ENCODE results near the gene TSKS. TPM values are rescaled to one million over a fixed set of nuclear protein-coding genes. Genes with fewer than 3 reads are reported as not detected.
A peak's percentile ranks its signal among the peaks of the same experiment; 100 is the strongest.

The TSKS gene
- total and polyA plus RNA-seq, 2 donors (not counting 3 experiments of a cell fraction or from before 2014, with no cell fraction given): 0.03 TPM; not detected in 1

DNA sequence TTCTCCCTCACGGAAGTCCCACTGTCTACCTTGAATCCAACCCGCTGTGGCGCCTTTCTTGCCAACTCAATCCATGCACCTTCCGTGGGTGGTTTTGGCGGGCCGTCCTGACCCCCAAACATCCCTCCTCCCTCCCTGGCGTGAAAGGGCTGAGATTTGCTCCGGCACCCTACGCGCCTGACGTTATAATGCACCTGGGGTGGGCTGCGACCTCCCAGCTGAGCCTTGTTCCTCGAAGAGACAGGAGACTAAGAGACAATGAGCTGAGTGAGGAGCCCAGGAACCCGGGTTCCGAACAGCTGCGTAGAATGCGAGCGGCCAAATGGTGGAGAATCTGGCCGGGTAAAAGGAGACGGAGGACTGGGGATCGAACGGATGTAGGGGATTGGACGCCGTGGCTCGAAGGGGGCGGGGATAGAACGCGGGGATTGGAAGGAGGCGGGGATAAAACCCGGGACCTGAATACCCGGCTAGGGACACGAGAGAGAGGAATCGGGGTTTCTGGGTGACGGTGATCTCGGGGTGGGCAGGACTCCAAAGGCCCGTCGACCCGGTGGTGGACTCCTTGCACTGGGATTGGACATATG lies 72.4 kb downstream of the TSKS start, which contains the start of gene CPT1C:
CPT1C (plus strand) TSS at position 461 of the 587 bp plus-strand sequence. CDS start 1,137 bp downstream, outside the sequence.
- Histone ChIP-seq H3K4me2 (ENCODE audit: insufficient read depth, low read length) (peak within 1 kb of the TSS; percentile 87), H3K36me3 (ENCODE audit: control insufficient read depth in 2 of 2, extremely low read depth in 1 of 2, insufficient read depth in 2 of 2, low read length in 2 of 2) (peaks cover 0 to 12% of the 10 kb centered on the region in 2 experiments), H3K4me3 (replicated peaks in 1 of 3; ENCODE audit: insufficient read depth in 1 of 3, low read depth in 1 of 3, low read length in 3 of 3) (peak within 1 kb of the TSS; percentile 17 to 74 (median 59)), H3K27me3 (ENCODE audit: control insufficient read depth in 2 of 2, insufficient read depth in 2 of 2, low read length in 2 of 2) (no peaks in the 10 kb centered on the region), H3K79me2 (ENCODE audit: control insufficient read depth, insufficient read depth, low read length) (no peaks in the 10 kb centered on the region), H2AFZ (ENCODE audit: low read depth, low read length) (peak within 1 kb of the TSS; percentile 87), H4K20me1 (replicated peaks; ENCODE audit: control insufficient read depth, extremely low read depth, insufficient read depth, low read length) (no peaks in the 10 kb centered on the region), H3K4me1 (ENCODE audit: control insufficient read depth, extremely low read depth, insufficient read depth, low read length) (peaks cover 40% of the 10 kb centered on the region), H3K9me1 (replicated peaks; ENCODE audit: control insufficient read depth, extremely low read depth, insufficient read depth, low read length) (no peaks in the 10 kb centered on the region), H3K27ac (ENCODE audit: insufficient read depth, low read depth, low read length) (no peak within 1 kb of the TSS), H3K9ac (replicated peaks; ENCODE audit: extremely low read depth, insufficient read depth, low read length) (peak within 1 kb of the TSS; percentile 7), H3K9me3 (replicated peaks; ENCODE audit: control insufficient read depth, insufficient read depth, low read length) (no peaks in the 10 kb centered on the region)
- TSS peak; percentile 52 for BruUV-seq (replicated peaks)
- no peak for TF ChIP-seq MYC (IDR thresholded peaks at IDR 0.05; ENCODE audit: low read depth, low read length)
- TF ChIP-seq POLR2AphosphoS5 (IDR thresholded peaks at IDR 0.05; ENCODE audit: insufficient read depth, low read depth, low read length): peak; percentile 62
- TF ChIP-seq POLR2A (IDR thresholded peaks at IDR 0.05; ENCODE audit: low read depth, low read length): peak; percentile 79
- FAIRE-seq (peak; percentile 95), DNase-seq (ENCODE audit: low read depth, low spot score) (peak; percentile 83)
- CTCF ChIA-PET: interaction anchor here (0.9 to 2.9 kb wide), 3 partner anchors 10 to 110 kb away, joined by 3 to 9 read pairs (median 3); partner anchors contain the start of gene NOSIP
- intact Hi-C loops (cut with micrococcal nuclease) (loop anchor here (1.0 to 2.0 kb wide), 2 partner anchors 26 to 76 kb away; no protein-coding TSS in a partner anchor), dilution Hi-C loops (cut with MboI; ENCODE audit: extremely low pct_ligation_motif_present, low sequenced_read_pairs) (no loop called here)
- POLR2A ChIA-PET: interaction anchor here (0.6 to 1.2 kb wide), 2 partner anchors 27 to 70 kb away, joined by 4 to 5 read pairs; no protein-coding TSS in a partner anchor

DNA sequence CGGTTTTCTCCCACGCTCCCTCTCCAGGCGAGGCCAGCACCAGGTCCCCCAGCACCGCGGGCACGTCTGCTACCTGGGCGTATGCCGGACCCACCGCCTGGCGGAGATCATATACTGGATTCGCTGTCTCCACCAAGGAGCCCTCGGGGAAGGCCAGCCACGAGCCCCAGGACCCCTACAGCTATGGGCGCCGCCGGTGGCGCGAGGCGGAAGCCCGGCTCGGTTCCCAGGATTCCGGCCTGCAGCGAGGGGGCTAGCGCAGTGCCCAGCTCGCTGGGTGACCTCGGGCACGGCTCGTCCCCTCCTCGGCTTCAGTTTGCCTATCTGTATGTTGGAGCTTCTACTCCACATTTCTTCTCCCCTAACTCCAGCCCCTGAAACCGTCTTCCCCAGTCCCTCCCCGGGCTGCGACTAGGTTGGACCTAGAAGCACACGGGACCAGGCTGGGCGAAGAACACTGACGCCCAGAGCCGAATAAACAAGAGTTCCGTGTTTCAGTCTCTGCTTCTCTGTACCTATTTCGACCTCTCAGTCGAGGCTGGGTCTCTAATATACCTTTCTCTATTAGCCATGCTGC lies 72.9 kb downstream of the TSKS start:
- H3K27ac ChIP-seq (ENCODE audit: insufficient read depth, low read depth, low read length): no peak overlapping the region
- ChIA-PET POLR2A (no interaction called here), CTCF (interaction anchor here (0.9 to 2.9 kb wide), 4 partner anchors 9 to 110 kb away, joined by 3 to 9 read pairs (median 3); partner anchors contain the start of gene NOSIP)
- H3K9me1 ChIP-seq (replicated peaks; ENCODE audit: control insufficient read depth, extremely low read depth, insufficient read depth, low read length): no peaks in the 10 kb centered on the region
- peak overlapping the region; percentile 7 for H3K9ac ChIP-seq (replicated peaks; ENCODE audit: extremely low read depth, insufficient read depth, low read length)
- FAIRE-seq (peak; percentile 24), DNase-seq (ENCODE audit: low read depth, low spot score) (no peak)
- dilution Hi-C loops (cut with MboI; ENCODE audit: extremely low pct_ligation_motif_present, low sequenced_read_pairs) (no loop called here), intact Hi-C loops (cut with micrococcal nuclease) (loop anchor here (2.0 kb wide), 1 partner anchor 27 kb away; no protein-coding TSS in a partner anchor)
- H2AFZ ChIP-seq (ENCODE audit: low read depth, low read length): peak overlapping the region; percentile 20
- H4K20me1 ChIP-seq (replicated peaks; ENCODE audit: control insufficient read depth, extremely low read depth, insufficient read depth, low read length): no peaks in the 10 kb centered on the region
- BruUV-seq (replicated peaks): no TSS peak
- H3K4me3 ChIP-seq (replicated peaks in 1 of 3; ENCODE audit: insufficient read depth in 1 of 3, low read depth in 1 of 3, low read length in 3 of 3): peak overlapping the region; percentile 12 to 74 (median 56)
- no peaks in the 10 kb centered on the region for H3K79me2 ChIP-seq (ENCODE audit: control insufficient read depth, insufficient read depth, low read length)
- H3K4me2 ChIP-seq (ENCODE audit: insufficient read depth, low read length): peak overlapping the region; percentile 65
- no peaks in the 10 kb centered on the region for H3K27me3 ChIP-seq (ENCODE audit: control insufficient read depth in 2 of 2, insufficient read depth in 2 of 2, low read length in 2 of 2)
- H3K9me3 ChIP-seq (replicated peaks; ENCODE audit: control insufficient read depth, insufficient read depth, low read length): no peaks in the 10 kb centered on the region
- peaks cover 2 to 14% of the 10 kb centered on the region in 2 experiments for H3K36me3 ChIP-seq (ENCODE audit: control insufficient read depth in 2 of 2, extremely low read depth in 1 of 2, insufficient read depth in 2 of 2, low read length in 2 of 2)
- TF ChIP-seq, protein P1, sequence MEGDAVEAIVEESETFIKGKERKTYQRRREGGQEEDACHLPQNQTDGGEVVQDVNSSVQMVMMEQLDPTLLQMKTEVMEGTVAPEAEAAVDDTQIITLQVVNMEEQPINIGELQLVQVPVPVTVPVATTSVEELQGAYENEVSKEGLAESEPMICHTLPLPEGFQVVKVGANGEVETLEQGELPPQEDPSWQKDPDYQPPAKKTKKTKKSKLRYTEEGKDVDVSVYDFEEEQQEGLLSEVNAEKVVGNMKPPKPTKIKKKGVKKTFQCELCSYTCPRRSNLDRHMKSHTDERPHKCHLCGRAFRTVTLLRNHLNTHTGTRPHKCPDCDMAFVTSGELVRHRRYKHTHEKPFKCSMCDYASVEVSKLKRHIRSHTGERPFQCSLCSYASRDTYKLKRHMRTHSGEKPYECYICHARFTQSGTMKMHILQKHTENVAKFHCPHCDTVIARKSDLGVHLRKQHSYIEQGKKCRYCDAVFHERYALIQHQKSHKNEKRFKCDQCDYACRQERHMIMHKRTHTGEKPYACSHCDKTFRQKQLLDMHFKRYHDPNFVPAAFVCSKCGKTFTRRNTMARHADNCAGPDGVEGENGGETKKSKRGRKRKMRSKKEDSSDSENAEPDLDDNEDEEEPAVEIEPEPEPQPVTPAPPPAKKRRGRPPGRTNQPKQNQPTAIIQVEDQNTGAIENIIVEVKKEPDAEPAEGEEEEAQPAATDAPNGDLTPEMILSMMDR (IDR thresholded peaks at IDR 0.05; ENCODE audit: extremely low read depth in 1 of 2, insufficient read depth in 1 of 2, low read depth in 1 of 2, low read length in 2 of 2): no peak
- TF ChIP-seq GATA2 (IDR thresholded peaks at IDR 0.05; ENCODE audit: insufficient read depth, insufficient read length, low read depth, low read length) (no peak), FOS (IDR thresholded peaks at IDR 0.05; ENCODE audit: borderline replicate concordance, insufficient read depth, low read length) (no peak), POLR2A (IDR thresholded peaks at IDR 0.05; ENCODE audit: low read depth, low read length) (peak; percentile 25)
- H3K4me1 ChIP-seq (ENCODE audit: control insufficient read depth, extremely low read depth, insufficient read depth, low read length): peaks cover 40% of the 10 kb centered on the region

Measured in endothelial cell of umbilical vein (primary cell).